GM18868 (cell line): ENCODE results near the gene ATP2A3.

Source experiments
- ATAC-seq: cut with Tn5 transposase; IDR thresholded peaks from one replicate; pipeline ENCODE4 v1.9.1; 2021; ENCODE audit warnings: mild to moderate bottlenecking, moderate library complexity; ENCODE audit not compliant: unreplicated experiment

The ATP2A3 gene

GRCh38 chr17:3974138-3974687, 10.0 kb upstream of the ATP2A3 start:
- no peak for ATAC-seq

GRCh38 chr17:3973495-3974137, 9.4 kb upstream of the ATP2A3 start:
- ATAC-seq: no peak

GRCh38 chr17:3972931-3973330, 8.7 kb upstream of the ATP2A3 start:
- ATAC-seq: no peak

GRCh38 chr17:3972281-3972731, 8.1 kb upstream of the ATP2A3 start:
- ATAC-seq: no peak

GRCh38 chr17:3970668-3971067, 6.4 kb upstream of the ATP2A3 start:
- no peak for ATAC-seq

GRCh38 chr17:3969963-3970362, 5.7 kb upstream of the ATP2A3 start:
- no peak for ATAC-seq

GRCh38 chr17:3968886-3969524, 4.8 kb upstream of the ATP2A3 start:
- ATAC-seq: no peak

GRCh38 chr17:3968015-3968414, 3.8 kb upstream of the ATP2A3 start:
- ATAC-seq: no peak

GRCh38 chr17:3966720-3967363, 2.6 kb upstream of the ATP2A3 start:
- ATAC-seq: no peak

GRCh38 chr17:3965118-3965800, 1.0 kb upstream of the ATP2A3 start:
- no peak for ATAC-seq

- peak; percentile 21 for ATAC-seq
Measured at GRCh38 chr17:3963237-3964201, 718 bp downstream of the ATP2A3 start.

GRCh38 chr17:3962965-3963236, 1.3 kb downstream of the ATP2A3 start:
- ATAC-seq: no peak

GRCh38 chr17:3962217-3962964, 1.8 kb downstream of the ATP2A3 start:
- ATAC-seq: no peak

- no peak for ATAC-seq
Measured at GRCh38 chr17:3961564-3962047, 2.6 kb downstream of the ATP2A3 start.

- no peak for ATAC-seq
Measured at GRCh38 chr17:3960764-3961163, 3.5 kb downstream of the ATP2A3 start.

- ATAC-seq: no peak
Measured at GRCh38 chr17:3959921-3960601, 4.2 kb downstream of the ATP2A3 start.

- ATAC-seq: no peak
Measured at GRCh38 chr17:3959295-3959899, 4.8 kb downstream of the ATP2A3 start.

- ATAC-seq: no peak
Measured at GRCh38 chr17:3957735-3958599, 6.3 kb downstream of the ATP2A3 start.
